ENCODE data around the gene DEF6. TPM values are rescaled to one million over a fixed set of nuclear protein-coding genes. Genes with fewer than 3 reads are reported as not detected.

DEF6 gene
- total RNA-seq, 1 experiment from 2014 or later, result 0.59 TPM

GRCh38 chr6:35342258-35343091 lies 44.9 kb downstream of the DEF6 start, which contains the start of gene PPARD:
PPARD (plus strand) TSS chr6:35342558; CDS start chr6:35411088, 68,530 bp downstream.
- H3K36me3 ChIP-seq (ENCODE audit: control insufficient read depth, insufficient read depth, low read length), result no peaks in the 10 kb centered on the region; the same call in 1 of the 2 replicates
- ATAC-seq (peak; percentile 100), DNase-seq (ENCODE audit: low read depth, low spot score) (peak; percentile 73)
- no TSS peak for BruUV-seq (replicated peaks)
- ChIA-PET CTCF (interaction anchor here (0.6 to 2.2 kb wide), 8 partner anchors 46 to 205 kb away, joined by 3 to 34 read pairs (median 4); partner anchors contain the start of gene FANCE), POLR2A (interaction anchor here (0.6 kb wide), 1 partner anchor 26 kb away, joined by 4 read pairs; no protein-coding TSS in a partner anchor)
- TF ChIP-seq CTCF (IDR thresholded peaks at IDR 0.05) (peak; percentile 98), SIN3A (IDR thresholded peaks at IDR 0.05; ENCODE audit: borderline replicate concordance, insufficient read depth, low read depth, low read length) (no peak; the same call in 1 of the 2 replicates)
- in situ Hi-C loops (cut with HindIII; ENCODE audit: low pct_unique_long_range_greater_than_20kb, low sequenced_read_pairs), result no loop called here
- intact Hi-C loops (cut with micrococcal nuclease; ENCODE audit: unreplicated experiment), result loop anchor here (1.0 to 2.0 kb wide), 2 partner anchors 72 to 107 kb away; no protein-coding TSS in a partner anchor
- H3K4me1 ChIP-seq (ENCODE audit: control insufficient read depth, insufficient read depth, low read length), result peaks cover 10% of the 10 kb centered on the region
- no peaks in the 10 kb centered on the region for H3K27me3 ChIP-seq (ENCODE audit: control insufficient read depth, insufficient read depth, low read length)
- peak within 1 kb of the TSS; percentile 93 for H3K27ac ChIP-seq (ENCODE audit: low read length)
- peak within 1 kb of the TSS; percentile 83 to 89 for H3K4me3 ChIP-seq (ENCODE audit: low read depth in 2 of 2, low read length in 2 of 2)
- no peaks in the 10 kb centered on the region for H3K9me3 ChIP-seq (ENCODE audit: control insufficient read depth, insufficient read depth, low read depth, low read length)

- H3K36me3 ChIP-seq (ENCODE audit: control insufficient read depth, insufficient read depth, low read length), result no peaks in the 10 kb centered on the region; the same call in 1 of the 2 replicates
- in situ Hi-C loops (cut with HindIII; ENCODE audit: low pct_unique_long_range_greater_than_20kb, low sequenced_read_pairs) (no loop called here), intact Hi-C loops (cut with micrococcal nuclease; ENCODE audit: unreplicated experiment) (loop anchor here (2.0 kb wide), 1 partner anchor 72 kb away; no protein-coding TSS in a partner anchor)
- POLR2A ChIA-PET, result interaction anchor here (0.6 kb wide), 1 partner anchor 25 kb away, joined by 4 read pairs; no protein-coding TSS in a partner anchor
- H3K9me3 ChIP-seq (ENCODE audit: control insufficient read depth, insufficient read depth, low read depth, low read length), result no peaks in the 10 kb centered on the region
- peaks cover 10% of the 10 kb centered on the region for H3K4me1 ChIP-seq (ENCODE audit: control insufficient read depth, insufficient read depth, low read length)
- ATAC-seq, result no peak
- CTCF ChIA-PET, result interaction anchor here (1.0 to 2.2 kb wide), 5 partner anchors 11 to 106 kb away, joined by 3 to 34 read pairs (median 5); no protein-coding TSS in a partner anchor
- H3K27me3 ChIP-seq (ENCODE audit: control insufficient read depth, insufficient read depth, low read length), result no peaks in the 10 kb centered on the region
- DNase-seq (ENCODE audit: low read depth, low spot score), result no peak
- peak overlapping the region; percentile 93 for H3K27ac ChIP-seq (ENCODE audit: low read length)
- H3K4me3 ChIP-seq (ENCODE audit: low read depth in 2 of 2, low read length in 2 of 2), result peak overlapping the region; percentile 83 to 89
- TF ChIP-seq REST (IDR thresholded peaks at IDR 0.05; ENCODE audit: insufficient read depth in 1 of 2, low read depth in 2 of 2, low read length in 1 of 2) (no peak), SIN3A (IDR thresholded peaks at IDR 0.05; ENCODE audit: borderline replicate concordance, insufficient read depth, low read depth, low read length) (peak; percentile 6; the same call in 1 of the 2 replicates), CTCF (IDR thresholded peaks at IDR 0.05) (no peak)
- BruUV-seq (replicated peaks), result no TSS peak
These were observed 45.6 kb downstream of the DEF6 start for GRCh38 chr6:35343092-35343834.

Data from Panc1 (cell line).